Astrocyte (in vitro differentiated cells and primary cell): ENCODE data around the gene CHL1.

ENCODE experiments used
- EZH2 ChIP-seq: IDR thresholded peaks from 2 replicates; pipeline ENCODE4 v1.6.1; 2012; ENCODE audit warnings: mild to moderate bottlenecking, low read length, inconsistent platforms; ENCODE audit not compliant: insufficient read depth
- TF ChIP-seq, protein P1 (sequence below): IDR thresholded peaks from 2 replicates; pipeline ENCODE4 v1.5.1; 2011; ENCODE audit warnings: low read depth, mild to moderate bottlenecking, inconsistent platforms, low read length, moderate library complexity; ENCODE audit not compliant: insufficient read depth

DNA sequence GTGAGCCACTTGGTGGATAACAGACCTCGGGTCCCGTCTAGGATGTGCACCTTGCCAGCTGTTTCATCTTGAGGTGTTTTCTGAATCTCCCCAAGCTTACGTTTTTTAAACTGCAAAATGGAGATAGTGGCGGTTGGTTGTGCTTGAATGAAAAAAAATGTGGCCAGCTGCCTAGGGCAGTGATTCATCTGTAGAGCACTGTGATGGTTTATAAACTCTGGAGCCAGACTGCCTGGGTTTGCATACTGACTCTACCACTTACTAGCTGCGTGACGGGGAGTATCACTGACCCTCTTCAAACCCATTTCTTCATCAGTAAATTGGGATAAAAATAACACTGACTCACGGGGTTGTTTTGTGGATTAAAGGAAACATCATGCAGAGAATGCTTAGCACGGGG, 159.1 kb downstream of the CHL1 start:
- TF ChIP-seq, protein P1, sequence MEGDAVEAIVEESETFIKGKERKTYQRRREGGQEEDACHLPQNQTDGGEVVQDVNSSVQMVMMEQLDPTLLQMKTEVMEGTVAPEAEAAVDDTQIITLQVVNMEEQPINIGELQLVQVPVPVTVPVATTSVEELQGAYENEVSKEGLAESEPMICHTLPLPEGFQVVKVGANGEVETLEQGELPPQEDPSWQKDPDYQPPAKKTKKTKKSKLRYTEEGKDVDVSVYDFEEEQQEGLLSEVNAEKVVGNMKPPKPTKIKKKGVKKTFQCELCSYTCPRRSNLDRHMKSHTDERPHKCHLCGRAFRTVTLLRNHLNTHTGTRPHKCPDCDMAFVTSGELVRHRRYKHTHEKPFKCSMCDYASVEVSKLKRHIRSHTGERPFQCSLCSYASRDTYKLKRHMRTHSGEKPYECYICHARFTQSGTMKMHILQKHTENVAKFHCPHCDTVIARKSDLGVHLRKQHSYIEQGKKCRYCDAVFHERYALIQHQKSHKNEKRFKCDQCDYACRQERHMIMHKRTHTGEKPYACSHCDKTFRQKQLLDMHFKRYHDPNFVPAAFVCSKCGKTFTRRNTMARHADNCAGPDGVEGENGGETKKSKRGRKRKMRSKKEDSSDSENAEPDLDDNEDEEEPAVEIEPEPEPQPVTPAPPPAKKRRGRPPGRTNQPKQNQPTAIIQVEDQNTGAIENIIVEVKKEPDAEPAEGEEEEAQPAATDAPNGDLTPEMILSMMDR, result no peak
- no peak for TF ChIP-seq EZH2
